CD4-positive, alpha-beta T cell (primary cell): Measurements from ENCODE around the gene NR3C2. TPM values are rescaled to one million over a fixed set of nuclear protein-coding genes. Genes with fewer than 3 reads are reported as not detected.

Experiments used
- ATAC-seq: fragments of 200-7000 bp; cut with Tn5 transposase; one replicate; pipeline ENCODE4 v1.10.0; 2022; ENCODE audit warnings: mild to moderate bottlenecking; ENCODE audit not compliant: poor library complexity
- CTCF ChIA-PET: fragments of 350-600 bp; sonication (Branson Sonifier 250); formaldehyde crosslinking; loops from one replicate; lab custom pipeline; 2021; ENCODE audit warnings: antibody characterized with exemption, inconsistent platforms; lab: Charles Lee
- POLR2A ChIA-PET: fragments of 350-600 bp; sonication (Branson Sonifier 250); formaldehyde crosslinking; loops from one replicate; lab custom pipeline; 2021; ENCODE audit warnings: antibody characterized with exemption, inconsistent platforms; lab: Charles Lee
- DNase-seq, 14 experiments: peaks; one replicate each; pipeline ENCODE4 v3.0.0-alpha.2; 2013 to 2020; ENCODE audit warnings: mixed read lengths in 2 of 14
- H3K27ac ChIP-seq, 2 donors: one replicate each; pipeline versions ENCODE4 v1.5.1 to v1.7.0; 2013; ENCODE audit warnings: low read length in 2 of 2, low read depth in 1 of 2, mild to moderate bottlenecking in 1 of 2
- H3K27me3 ChIP-seq, 2 experiments: 1 replicate in 1 of 2; 2 replicates in 1 of 2; pipeline versions ENCODE4 v1.6.1 to v1.7.0; 2013; ENCODE audit warnings: low read length in 2 of 2, control low read depth in 1 of 2, mild to moderate bottlenecking in 1 of 2, moderate library complexity in 1 of 2; ENCODE audit not compliant: insufficient read depth in 2 of 2, control insufficient read depth in 1 of 2
- H3K36me3 ChIP-seq: one replicate; pipeline ENCODE4 v1.6.1; 2013; ENCODE audit warnings: low read length, control low read depth; ENCODE audit not compliant: insufficient read depth
- H3K4me1 ChIP-seq: one replicate; pipeline ENCODE4 v1.6.1; 2013; ENCODE audit warnings: low read length, control low read depth; ENCODE audit not compliant: insufficient read depth
- H3K4me3 ChIP-seq: one replicate; pipeline ENCODE4 v1.5.1; 2013; ENCODE audit warnings: mild to moderate bottlenecking, low read length, moderate library complexity
- H3K9me3 ChIP-seq, 2 experiments: 1 replicate in 1 of 2; 2 replicates in 1 of 2; pipeline versions ENCODE4 v1.6.1 to v1.7.0; 2013; ENCODE audit warnings: low read length in 2 of 2, mild to moderate bottlenecking in 2 of 2, control low read depth in 1 of 2, moderate library complexity in 1 of 2; ENCODE audit not compliant: control insufficient read depth in 1 of 2, insufficient read depth in 1 of 2
- H3K27ac Mint-ChIP-seq: one replicate; pipeline ENCODE4 v1.8.0; 2020; ENCODE audit warnings: mixed read lengths
- H3K27me3 Mint-ChIP-seq: one replicate; pipeline ENCODE4 v1.8.0; 2021; ENCODE audit warnings: mixed read lengths
- H3K36me3 Mint-ChIP-seq: one replicate; pipeline ENCODE4 v1.8.0; 2021; ENCODE audit warnings: low read depth, mixed read lengths
- H3K4me1 Mint-ChIP-seq: one replicate; pipeline ENCODE4 v1.8.0; 2021; ENCODE audit warnings: low read depth, mixed read lengths
- H3K4me3 Mint-ChIP-seq: one replicate; pipeline ENCODE4 v1.8.0; 2020; ENCODE audit warnings: mild to moderate bottlenecking, mixed read lengths
- H3K9me3 Mint-ChIP-seq: one replicate; pipeline ENCODE4 v1.8.0; 2020; ENCODE audit warnings: mixed read lengths
- intact Hi-C, 2 experiments: fragments of 100-400 bp; cut with DNase I in 1 of 2; cut with micrococcal nuclease in 1 of 2; formaldehyde crosslinking; loops; one replicate each; pipeline versions ENCODE4 v1.15.1 to v1.9.0; 2023 to 2025; cut with DNase I, micrococcal nuclease
- total RNA-seq, 174 experiments: library from RNA in 2 of 174; stranded (reverse) in 2 of 174; gene quantifications; one replicate each; pipeline ENCODE4 v1.2.3 and lab custom pipeline; 2021 to 2026
- TF ChIP-seq, protein P1 (sequence below): fragments of 200-600 bp; IDR thresholded peaks from one replicate; pipeline ENCODE4 v1.8.0; 2022; ENCODE audit warnings: antibody characterized with exemption, mild to moderate bottlenecking

NR3C2 gene
- total RNA-seq, 2 experiments from 2014 or later = 31.6 to 35.0 TPM

GRCh38 chr4:148346657-148347056, 95.6 kb downstream of the NR3C2 start:
- ChIA-PET POLR2A (interaction anchor here (0.6 to 1.5 kb wide), 2 partner anchors 96 to 1250 kb away, joined by 3 to 4 read pairs; partner anchors contain the start of gene NR3C2), CTCF (no interaction called here)
- no peak overlapping the region for H3K27ac ChIP-seq
- peaks cover 5% of the 10 kb centered on the region for H3K36me3 Mint-ChIP-seq
- H3K4me3 ChIP-seq = no peak overlapping the region
- peaks cover 3% of the 10 kb centered on the region for H3K9me3 Mint-ChIP-seq
- H3K36me3 ChIP-seq = no peaks in the 10 kb centered on the region
- no peak overlapping the region for H3K27ac Mint-ChIP-seq
- DNase-seq (no peak), ATAC-seq (no peak)
- intact Hi-C loops = no loop called here
- peaks cover 59% of the 10 kb centered on the region for H3K4me1 Mint-ChIP-seq
- H3K4me1 ChIP-seq = no peaks in the 10 kb centered on the region
- no peaks in the 10 kb centered on the region for H3K27me3 Mint-ChIP-seq
- H3K27me3 ChIP-seq = no peaks in the 10 kb centered on the region
- H3K9me3 ChIP-seq = no peaks in the 10 kb centered on the region
- H3K4me3 Mint-ChIP-seq = no peak overlapping the region
- TF ChIP-seq, protein P1, sequence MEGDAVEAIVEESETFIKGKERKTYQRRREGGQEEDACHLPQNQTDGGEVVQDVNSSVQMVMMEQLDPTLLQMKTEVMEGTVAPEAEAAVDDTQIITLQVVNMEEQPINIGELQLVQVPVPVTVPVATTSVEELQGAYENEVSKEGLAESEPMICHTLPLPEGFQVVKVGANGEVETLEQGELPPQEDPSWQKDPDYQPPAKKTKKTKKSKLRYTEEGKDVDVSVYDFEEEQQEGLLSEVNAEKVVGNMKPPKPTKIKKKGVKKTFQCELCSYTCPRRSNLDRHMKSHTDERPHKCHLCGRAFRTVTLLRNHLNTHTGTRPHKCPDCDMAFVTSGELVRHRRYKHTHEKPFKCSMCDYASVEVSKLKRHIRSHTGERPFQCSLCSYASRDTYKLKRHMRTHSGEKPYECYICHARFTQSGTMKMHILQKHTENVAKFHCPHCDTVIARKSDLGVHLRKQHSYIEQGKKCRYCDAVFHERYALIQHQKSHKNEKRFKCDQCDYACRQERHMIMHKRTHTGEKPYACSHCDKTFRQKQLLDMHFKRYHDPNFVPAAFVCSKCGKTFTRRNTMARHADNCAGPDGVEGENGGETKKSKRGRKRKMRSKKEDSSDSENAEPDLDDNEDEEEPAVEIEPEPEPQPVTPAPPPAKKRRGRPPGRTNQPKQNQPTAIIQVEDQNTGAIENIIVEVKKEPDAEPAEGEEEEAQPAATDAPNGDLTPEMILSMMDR = no peak

- intact Hi-C loops = no loop called here
- H3K36me3 Mint-ChIP-seq = peaks cover 13% of the 10 kb centered on the region
- no peaks in the 10 kb centered on the region for H3K27me3 Mint-ChIP-seq
- peaks cover 51% of the 10 kb centered on the region for H3K4me1 Mint-ChIP-seq
- H3K27ac ChIP-seq = no peak overlapping the region
- CTCF ChIA-PET = no interaction called here
- H3K4me3 ChIP-seq = no peak overlapping the region
- H3K9me3 ChIP-seq = peaks cover 0 to 4% of the 10 kb centered on the region in 2 experiments
- no peak for ATAC-seq
- H3K27ac Mint-ChIP-seq = no peak overlapping the region
- H3K9me3 Mint-ChIP-seq = peaks cover 6% of the 10 kb centered on the region
- no peaks in the 10 kb centered on the region for H3K36me3 ChIP-seq
- DNase-seq = no peak
- TF ChIP-seq, protein P1 = no peak
- no peaks in the 10 kb centered on the region for H3K27me3 ChIP-seq
- H3K4me3 Mint-ChIP-seq = no peak overlapping the region
- POLR2A ChIA-PET = no interaction called here
- no peaks in the 10 kb centered on the region for H3K4me1 ChIP-seq
Measured at GRCh38 chr4:148345509-148345908, 96.7 kb downstream of the NR3C2 start.

DNA sequence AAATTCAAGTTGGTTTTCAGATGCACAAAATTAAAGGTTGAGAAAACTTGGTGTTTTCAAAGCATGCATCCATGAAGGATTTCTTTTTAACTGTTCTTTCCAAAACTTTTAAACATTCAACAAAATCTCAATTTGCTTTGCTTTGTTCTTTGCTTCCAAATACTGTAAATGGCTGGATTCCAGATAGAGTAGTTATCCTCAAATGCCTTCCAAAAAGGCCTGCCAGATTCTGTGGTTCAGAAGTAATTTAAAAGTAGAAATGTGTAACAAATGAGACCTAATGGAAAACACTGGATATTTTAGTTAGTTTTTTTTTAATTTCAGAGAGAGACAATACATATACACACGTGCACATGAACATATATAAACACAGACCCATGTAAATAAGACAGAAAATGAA, 97.3 kb downstream of the NR3C2 start:
- Histone ChIP-seq H3K4me3 (no peak overlapping the region), H3K9me3 (peaks cover 0 to 4% of the 10 kb centered on the region in 2 experiments), H3K36me3 (no peaks in the 10 kb centered on the region), H3K27me3 (no peaks in the 10 kb centered on the region), H3K4me1 (no peaks in the 10 kb centered on the region), H3K27ac (no peak overlapping the region)
- no peak overlapping the region for H3K4me3 Mint-ChIP-seq
- peaks cover 6% of the 10 kb centered on the region for H3K9me3 Mint-ChIP-seq
- intact Hi-C loops = no loop called here
- peaks cover 46% of the 10 kb centered on the region for H3K4me1 Mint-ChIP-seq
- ATAC-seq (no peak), DNase-seq (no peak)
- ChIA-PET CTCF (no interaction called here), POLR2A (no interaction called here)
- H3K27me3 Mint-ChIP-seq = no peaks in the 10 kb centered on the region
- peaks cover 18% of the 10 kb centered on the region for H3K36me3 Mint-ChIP-seq
- TF ChIP-seq, protein P1 = no peak
- no peak overlapping the region for H3K27ac Mint-ChIP-seq
